Vagina (tissue), 2 donors: ENCODE measurements around the gene TMEM141. TPM values are rescaled to one million over a fixed set of nuclear protein-coding genes. Genes with fewer than 3 reads are reported as not detected.
"Not testable (repeated sequence)": the region's sequence is repeated elsewhere in the genome, so short reads cannot be mapped to it uniquely, and the experiment has no call there.

Experiments
- DNase-seq, 2 donors: peaks; one replicate each; pipeline ENCODE4 v3.0.0-alpha.2; 2017; ENCODE audit errors: extremely low spot score in 2 of 2
- H3K27ac ChIP-seq: fragments of 200-600 bp; sonication (generic); one replicate; pipeline ENCODE4 v1.5.1; 2019
- H3K27me3 ChIP-seq: fragments of 200-600 bp; sonication (generic); one replicate; pipeline ENCODE4 v1.5.1; 2019
- H3K36me3 ChIP-seq, 2 donors: fragments of 200-600 bp; sonication (generic); one replicate each; pipeline ENCODE4 v1.5.1; 2017 to 2019
- H3K4me1 ChIP-seq: fragments of 200-600 bp; sonication (generic); one replicate; pipeline ENCODE4 v1.5.1; 2019
- H3K4me3 ChIP-seq, 2 donors: fragments of 200-600 bp; sonication (generic); 1 replicate in 1 of 2; 2 replicates in 1 of 2; pipeline ENCODE4 v1.5.1; 2016 to 2019
- H3K9me3 ChIP-seq: fragments of 200-600 bp; sonication (generic); one replicate; pipeline ENCODE4 v1.5.1; 2019
- CTCF ChIP-seq, 3 experiments: fragments of 450-650 bp in 2 of 3; fragments of 200-600 bp in 1 of 3; sonication (generic) in 1 of 3; IDR thresholded peaks; one replicate each; pipeline ENCODE4 v1.5.1; 2017 to 2019; ENCODE audit warnings: antibody characterized with exemption in 3 of 3, mild to moderate bottlenecking in 2 of 3, moderate library complexity in 2 of 3
- POLR2A ChIP-seq, 2 donors: fragments of 450-650 bp; IDR thresholded peaks; one replicate each; pipeline ENCODE4 v1.6.1; 2017; ENCODE audit warnings: antibody characterized with exemption in 2 of 2, mild to moderate bottlenecking in 2 of 2, moderate library complexity in 2 of 2
- POLR2AphosphoS5 ChIP-seq, 2 donors: sonication (generic); formaldehyde crosslinking; IDR thresholded peaks; one replicate each; pipeline ENCODE4 v1.9.0; 2017; ENCODE audit warnings: antibody characterized with exemption in 2 of 2, mild to moderate bottlenecking in 2 of 2, low read depth in 1 of 2; ENCODE audit not compliant: insufficient read depth in 1 of 2
- intact Hi-C: fragments of 100-400 bp; cut with DNase I; formaldehyde crosslinking; loops from one replicate; pipeline ENCODE4 v1.15.1; 2023
- total RNA-seq: library from RNA; depleted of rRNA; stranded (reverse); fragments of >200 nt; gene quantifications from one replicate; pipeline ENCODE4 v1.2.3, GENCODE V29; 2016

Gene TMEM141
- total RNA-seq, 1 donor from 2014 or later = 64.1 TPM

GRCh38 chr9:136763649-136764035 is 27.5 kb upstream of the TMEM141 start:
- intact Hi-C loops = no loop called here
- Histone ChIP-seq H3K4me3 (no peak overlapping the region), H3K9me3 (no peaks in the 10 kb centered on the region), H3K4me1 (peaks cover 5% of the 10 kb centered on the region), H3K27ac (no peak overlapping the region), H3K36me3 (no peaks in the 10 kb centered on the region), H3K27me3 (no peaks in the 10 kb centered on the region)
- no peak for DNase-seq
- TF ChIP-seq POLR2A (IDR thresholded peaks at IDR 0.05) = no peak
- TF ChIP-seq POLR2AphosphoS5 (IDR thresholded peaks at IDR 0.05; ENCODE audit: insufficient read depth in 1 of 2, low read depth in 1 of 2) = no peak
- no peak for TF ChIP-seq CTCF (IDR thresholded peaks at IDR 0.05)

- TF ChIP-seq CTCF (IDR thresholded peaks at IDR 0.05) (no peak), POLR2AphosphoS5 (IDR thresholded peaks at IDR 0.05; ENCODE audit: insufficient read depth in 1 of 2, low read depth in 1 of 2) (no peak), POLR2A (IDR thresholded peaks at IDR 0.05) (no peak)
- intact Hi-C loops = no loop called here
- Histone ChIP-seq H3K27me3 (no peaks in the 10 kb centered on the region), H3K9me3 (no peaks in the 10 kb centered on the region), H3K4me1 (peaks cover 5% of the 10 kb centered on the region), H3K27ac (no peak within 1 kb of the TSS), H3K36me3 (no peaks in the 10 kb centered on the region), H3K4me3 (no peak within 1 kb of the TSS)
- DNase-seq = no peak
Observed at GRCh38 chr9:136764301-136764891, 26.7 kb upstream of the TMEM141 start, which contains the start of gene LCN15. Gene LCN15 (minus strand): TSS chr9:136764518. CDS start chr9:136764488, 30 bp downstream.

DNA sequence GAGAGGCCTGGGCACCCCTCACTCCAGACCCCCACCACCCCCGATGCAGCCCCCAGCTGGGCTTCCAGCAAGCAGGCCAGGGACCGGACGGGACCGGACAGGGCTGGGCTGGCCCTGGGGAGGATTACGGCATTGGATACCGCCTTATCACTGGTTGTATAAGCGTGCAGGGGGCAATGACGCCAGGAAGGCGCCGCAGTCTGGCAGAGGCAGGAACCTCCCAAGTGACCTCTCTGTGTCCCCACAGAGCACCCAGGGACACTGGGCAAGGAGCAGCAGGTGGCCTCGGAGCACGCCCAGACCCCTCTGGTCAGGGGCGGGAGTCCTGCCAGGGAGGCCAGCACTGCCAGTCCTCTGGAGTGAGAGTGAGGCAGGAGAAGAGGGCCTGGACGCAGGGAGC is 26.1 kb upstream of the TMEM141 start:
- no peak for TF ChIP-seq POLR2AphosphoS5 (IDR thresholded peaks at IDR 0.05; ENCODE audit: insufficient read depth in 1 of 2, low read depth in 1 of 2)
- TF ChIP-seq POLR2A (IDR thresholded peaks at IDR 0.05) = no peak
- no peak for TF ChIP-seq CTCF (IDR thresholded peaks at IDR 0.05)
- Histone ChIP-seq H3K4me3 (no peak overlapping the region), H3K27me3 (no peaks in the 10 kb centered on the region), H3K36me3 (no peaks in the 10 kb centered on the region), H3K27ac (no peak overlapping the region), H3K9me3 (no peaks in the 10 kb centered on the region), H3K4me1 (peaks cover 5% of the 10 kb centered on the region)
- intact Hi-C loops = no loop called here
- no peak for DNase-seq

DNA sequence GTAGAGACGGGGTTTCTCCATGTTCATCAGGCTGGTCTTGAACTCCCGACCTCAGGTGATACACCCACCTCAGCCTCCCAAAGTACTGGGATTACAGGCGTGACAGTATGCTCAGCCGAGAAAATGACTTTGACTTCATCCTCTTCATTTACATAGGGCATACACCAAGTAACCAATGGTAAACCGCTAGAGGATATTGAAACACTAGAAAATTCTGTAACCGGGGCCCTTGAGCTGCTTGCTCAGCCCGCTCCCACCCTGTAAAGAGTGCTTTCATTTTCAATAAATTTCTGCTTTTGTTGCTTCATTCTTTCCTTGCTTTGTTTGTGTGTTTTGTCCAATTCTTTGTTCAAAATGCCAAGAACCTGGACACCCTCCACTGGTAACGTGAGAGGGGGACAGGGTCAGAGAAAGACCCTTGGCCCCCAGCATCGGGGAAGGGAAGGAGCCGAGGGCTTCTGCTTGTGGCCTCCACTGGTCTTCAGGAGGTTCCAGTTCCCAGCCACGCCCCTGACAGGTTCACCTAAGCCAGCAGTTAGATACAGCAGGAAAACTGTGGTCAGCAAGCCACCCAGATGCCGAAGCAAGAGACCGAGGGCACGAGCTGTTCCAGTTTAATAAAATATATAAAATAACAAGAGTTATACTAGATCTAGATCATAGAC is 25.3 kb upstream of the TMEM141 start:
- H3K27ac ChIP-seq, intact Hi-C loops, H3K36me3 ChIP-seq, H3K4me1 ChIP-seq, H3K9me3 ChIP-seq, H3K4me3 ChIP-seq, H3K27me3 ChIP-seq, DNase-seq: not testable (repeated sequence)

GRCh38 chr9:136766410-136767120 is 24.6 kb upstream of the TMEM141 start:
- intact Hi-C loops, H3K4me1 ChIP-seq, H3K36me3 ChIP-seq, DNase-seq, H3K9me3 ChIP-seq, H3K27ac ChIP-seq, H3K27me3 ChIP-seq, H3K4me3 ChIP-seq: not testable (repeated sequence)

DNA sequence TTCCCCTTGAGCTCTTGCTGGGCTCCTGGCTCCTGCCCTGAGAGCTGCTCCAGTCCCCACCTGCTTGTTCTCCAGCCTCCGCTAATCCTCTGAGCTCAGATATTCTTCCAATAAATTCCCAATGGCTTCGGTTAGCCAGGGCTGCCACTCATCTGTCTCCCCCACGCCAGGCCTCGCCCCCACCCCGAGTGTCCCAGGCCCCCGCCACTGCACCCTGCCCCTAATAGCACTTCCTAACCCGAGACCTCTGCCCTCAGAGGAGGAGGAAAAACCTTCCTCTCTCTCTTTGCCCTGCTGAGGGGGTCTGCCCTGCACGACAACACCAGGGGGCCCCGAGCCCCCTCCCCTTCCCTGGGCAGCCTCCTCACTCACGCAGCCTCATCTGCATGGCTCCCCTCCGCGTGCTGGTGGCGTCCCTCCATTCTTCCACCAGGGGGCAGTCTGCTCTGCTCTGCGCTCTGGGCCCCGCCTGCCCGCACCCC is 21.4 kb upstream of the TMEM141 start:
- H3K4me3 ChIP-seq = no peak overlapping the region
- H3K27ac ChIP-seq = no peak overlapping the region
- DNase-seq = no peak
- intact Hi-C loops = no loop called here
- H3K4me1 ChIP-seq = no peaks in the 10 kb centered on the region
- TF ChIP-seq POLR2AphosphoS5 (IDR thresholded peaks at IDR 0.05; ENCODE audit: insufficient read depth in 1 of 2, low read depth in 1 of 2) = no peak
- TF ChIP-seq CTCF (IDR thresholded peaks at IDR 0.05) = no peak
- no peaks in the 10 kb centered on the region for H3K9me3 ChIP-seq
- no peaks in the 10 kb centered on the region for H3K27me3 ChIP-seq
- no peaks in the 10 kb centered on the region for H3K36me3 ChIP-seq
